Activated B cell treated with CpG ODN at 0.5 μM for 24 hours (primary cell): ENCODE data around the gene FRY. TPM values are rescaled to one million over a fixed set of nuclear protein-coding genes. Genes with fewer than 3 reads are reported as not detected.

ENCODE experiments used
- ATAC-seq: fragments of 200-7000 bp; cut with Tn5 transposase; one replicate; pipeline ENCODE4 v1.10.0; 2021; ENCODE audit warnings: low read depth, mild to moderate bottlenecking, moderate library complexity
- CTCF ChIA-PET: fragments of 350-600 bp; sonication (Branson Sonifier 250); formaldehyde crosslinking; loops from one replicate; lab custom pipeline; 2021; ENCODE audit warnings: antibody characterized with exemption; lab: Charles Lee
- POLR2A ChIA-PET: fragments of 350-600 bp; sonication (Branson Sonifier 250); formaldehyde crosslinking; loops from one replicate; lab custom pipeline; 2021; ENCODE audit warnings: antibody characterized with exemption; lab: Charles Lee
- DNase-seq: peaks from one replicate; pipeline ENCODE4 v3.0.0; 2022
- H3K27ac Mint-ChIP-seq: one replicate; pipeline ENCODE4 v1.8.0; 2020; ENCODE audit warnings: mixed read lengths
- H3K27me3 Mint-ChIP-seq: one replicate; pipeline ENCODE4 v1.8.0; 2021; ENCODE audit warnings: mixed read lengths
- H3K36me3 Mint-ChIP-seq: one replicate; pipeline ENCODE4 v1.8.0; 2021; ENCODE audit warnings: low read depth, mixed read lengths
- H3K4me1 Mint-ChIP-seq: one replicate; pipeline ENCODE4 v1.8.0; 2021; ENCODE audit warnings: mixed read lengths
- H3K4me3 Mint-ChIP-seq: one replicate; pipeline ENCODE4 v1.8.0; 2020; ENCODE audit warnings: mild to moderate bottlenecking, mixed read lengths
- H3K9me3 Mint-ChIP-seq: one replicate; pipeline ENCODE4 v1.8.0; 2020; ENCODE audit warnings: mixed read lengths
- intact Hi-C: fragments of 100-400 bp; cut with micrococcal nuclease; formaldehyde crosslinking; loops from one replicate; pipeline ENCODE4 v1.15.1; 2024
- total RNA-seq: library from RNA; stranded (reverse); gene quantifications from 2 replicates; pipeline ENCODE4 v1.2.3, GENCODE V29; 2022
- TF ChIP-seq, protein P1 (sequence below): fragments of 200-600 bp; IDR thresholded peaks from one replicate; pipeline ENCODE4 v1.8.0; 2022; ENCODE audit warnings: antibody characterized with exemption, mild to moderate bottlenecking

Gene FRY
- total RNA-seq, 1 donor from 2014 or later, result 4.8 TPM

DNA sequence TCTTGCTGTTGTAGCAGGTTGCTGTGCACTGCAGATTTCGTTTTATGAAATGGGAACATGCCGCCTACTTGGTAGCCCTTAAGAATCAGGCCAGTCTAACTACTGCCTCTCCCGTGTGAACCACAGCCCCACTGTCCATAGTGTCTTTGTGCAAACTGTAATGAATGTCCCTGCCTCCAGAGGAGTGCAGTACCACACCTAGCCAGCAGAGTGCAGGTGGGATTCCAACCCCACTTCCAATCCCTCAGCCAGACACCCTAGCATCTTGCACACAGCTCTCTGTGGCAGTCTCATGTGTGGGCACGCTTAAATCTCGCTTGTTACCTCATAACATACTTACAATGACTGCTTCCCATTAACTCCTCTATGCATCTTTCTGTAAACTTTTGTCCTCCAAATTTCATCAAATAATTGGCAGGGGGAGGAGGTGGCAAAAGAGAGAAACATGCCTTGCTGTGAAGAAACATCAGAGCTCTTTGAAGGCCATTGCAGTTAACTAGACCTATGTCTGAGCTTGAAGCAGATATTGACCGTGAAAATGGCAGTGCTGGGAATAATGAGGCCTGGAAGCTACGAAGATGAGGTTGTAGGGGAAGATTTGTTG is 236.4 kb downstream of the FRY start:
- intact Hi-C loops, result loop anchor here (1.0 kb wide), 3 partner anchors 42 to 313 kb away; no protein-coding TSS in a partner anchor
- TF ChIP-seq, protein P1, sequence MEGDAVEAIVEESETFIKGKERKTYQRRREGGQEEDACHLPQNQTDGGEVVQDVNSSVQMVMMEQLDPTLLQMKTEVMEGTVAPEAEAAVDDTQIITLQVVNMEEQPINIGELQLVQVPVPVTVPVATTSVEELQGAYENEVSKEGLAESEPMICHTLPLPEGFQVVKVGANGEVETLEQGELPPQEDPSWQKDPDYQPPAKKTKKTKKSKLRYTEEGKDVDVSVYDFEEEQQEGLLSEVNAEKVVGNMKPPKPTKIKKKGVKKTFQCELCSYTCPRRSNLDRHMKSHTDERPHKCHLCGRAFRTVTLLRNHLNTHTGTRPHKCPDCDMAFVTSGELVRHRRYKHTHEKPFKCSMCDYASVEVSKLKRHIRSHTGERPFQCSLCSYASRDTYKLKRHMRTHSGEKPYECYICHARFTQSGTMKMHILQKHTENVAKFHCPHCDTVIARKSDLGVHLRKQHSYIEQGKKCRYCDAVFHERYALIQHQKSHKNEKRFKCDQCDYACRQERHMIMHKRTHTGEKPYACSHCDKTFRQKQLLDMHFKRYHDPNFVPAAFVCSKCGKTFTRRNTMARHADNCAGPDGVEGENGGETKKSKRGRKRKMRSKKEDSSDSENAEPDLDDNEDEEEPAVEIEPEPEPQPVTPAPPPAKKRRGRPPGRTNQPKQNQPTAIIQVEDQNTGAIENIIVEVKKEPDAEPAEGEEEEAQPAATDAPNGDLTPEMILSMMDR, result peak; percentile 67
- ChIA-PET CTCF (interaction anchor here (0.6 to 1.8 kb wide), 8 partner anchors 9 to 358 kb away, joined by 3 to 10 read pairs (median 4); no protein-coding TSS in a partner anchor), POLR2A (no interaction called here)
- Mint-ChIP-seq H3K36me3 (no peaks in the 10 kb centered on the region), H3K9me3 (no peaks in the 10 kb centered on the region), H3K27me3 (no peaks in the 10 kb centered on the region), H3K4me1 (no peaks in the 10 kb centered on the region), H3K27ac (no peak overlapping the region), H3K4me3 (no peak overlapping the region)
- ATAC-seq (peak; percentile 93), DNase-seq (peak; percentile 22)

DNA sequence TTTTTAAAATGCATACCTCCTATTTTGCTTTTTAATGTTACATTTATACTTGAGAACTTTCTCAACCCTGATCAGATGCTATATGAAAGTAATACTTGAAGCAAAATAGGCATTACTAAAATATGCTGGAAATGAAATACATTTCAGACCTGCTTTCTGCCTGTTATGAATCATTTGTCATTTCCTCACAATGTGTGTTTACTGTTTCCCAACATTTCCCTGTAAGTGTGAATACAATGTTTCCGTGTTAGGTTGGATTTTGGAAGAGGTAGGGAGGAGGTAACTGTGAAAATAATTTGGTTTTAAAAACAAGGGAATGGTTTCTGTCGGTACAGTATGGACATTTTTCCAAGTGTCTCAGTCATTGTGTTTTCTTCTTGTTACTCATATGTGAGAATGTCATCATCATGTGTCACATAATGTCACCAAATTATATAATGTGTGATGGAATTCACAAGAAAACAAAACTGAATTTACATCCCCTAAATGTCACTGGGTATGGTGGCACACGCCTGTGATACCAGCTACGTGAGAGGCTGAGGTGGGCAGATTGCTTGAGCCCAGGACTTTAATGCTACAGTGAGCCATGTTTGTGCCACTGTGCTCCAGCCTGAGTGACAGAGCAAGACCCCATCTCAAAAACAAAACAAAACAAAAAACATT is 240.6 kb downstream of the FRY start:
- intact Hi-C loops, result no loop called here
- H3K4me1 Mint-ChIP-seq, result no peaks in the 10 kb centered on the region
- ATAC-seq, result no peak

DNA sequence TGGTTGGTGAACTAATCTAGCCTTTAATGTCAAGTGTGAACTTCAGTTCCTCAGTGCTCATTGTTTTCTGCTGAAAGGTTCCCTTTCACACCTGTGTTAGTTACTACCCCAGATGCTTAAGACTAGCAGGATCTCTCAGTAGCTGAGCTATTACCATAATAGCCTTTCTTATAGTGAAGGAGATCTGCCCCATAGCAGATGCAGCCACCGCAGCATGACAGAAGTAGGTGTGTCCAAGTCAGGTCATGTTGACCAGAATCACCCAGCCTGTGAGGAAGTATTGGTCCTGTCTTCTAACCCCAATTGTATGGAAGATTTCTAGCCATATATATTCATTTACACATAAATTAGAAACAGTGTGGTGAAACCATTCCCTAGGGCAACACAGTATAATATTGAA is 246.3 kb downstream of the FRY start:
- no peak for DNase-seq
- Mint-ChIP-seq H3K4me3 (no peak overlapping the region), H3K9me3 (no peaks in the 10 kb centered on the region), H3K4me1 (peaks cover 2% of the 10 kb centered on the region), H3K36me3 (peaks cover 5% of the 10 kb centered on the region), H3K27me3 (no peaks in the 10 kb centered on the region), H3K27ac (no peak overlapping the region)
- no peak for ATAC-seq
- POLR2A ChIA-PET, result no interaction called here
- intact Hi-C loops, result no loop called here
- TF ChIP-seq, protein P1, result no peak
- CTCF ChIA-PET, result interaction anchor here (1.8 kb wide), 1 partner anchor 10 kb away, joined by 5 read pairs; no protein-coding TSS in a partner anchor

More for the DNA sequence above, 240.6 kb downstream of the FRY start:
- Mint-ChIP-seq H3K4me3 (no peak overlapping the region), H3K27ac (no peak overlapping the region), H3K9me3 (no peaks in the 10 kb centered on the region), H3K27me3 (no peaks in the 10 kb centered on the region), H3K36me3 (no peaks in the 10 kb centered on the region)
- TF ChIP-seq, protein P1, result no peak
- ChIA-PET CTCF (no interaction called here), POLR2A (no interaction called here)
- no peak for DNase-seq

DNA sequence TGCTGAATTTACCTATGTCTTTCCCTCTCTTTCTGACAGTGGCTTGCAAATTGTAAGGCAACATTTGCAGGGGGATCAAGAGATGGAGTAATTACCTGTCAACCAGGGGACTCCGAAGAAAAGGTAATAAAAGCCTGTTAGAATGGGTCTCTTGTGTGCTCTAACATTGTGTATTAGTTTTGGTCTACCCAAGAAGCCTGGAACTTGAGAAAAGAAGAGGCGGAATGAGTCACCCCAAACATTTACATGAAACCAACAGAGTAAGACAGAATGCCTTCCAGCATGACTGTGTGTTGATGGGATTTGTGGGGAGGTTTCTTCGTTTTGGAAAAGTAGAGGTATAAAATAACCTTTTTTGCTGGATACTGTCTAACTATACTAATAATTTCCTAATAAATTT is 246.9 kb downstream of the FRY start:
- peaks cover 2% of the 10 kb centered on the region for H3K4me1 Mint-ChIP-seq
- DNase-seq, result no peak
- ChIA-PET CTCF (no interaction called here), POLR2A (no interaction called here)
- intact Hi-C loops, result no loop called here
- no peaks in the 10 kb centered on the region for H3K9me3 Mint-ChIP-seq
- peaks cover 5% of the 10 kb centered on the region for H3K36me3 Mint-ChIP-seq
- TF ChIP-seq, protein P1, result no peak
- no peak overlapping the region for H3K4me3 Mint-ChIP-seq
- no peak overlapping the region for H3K27ac Mint-ChIP-seq
- no peaks in the 10 kb centered on the region for H3K27me3 Mint-ChIP-seq
- no peak for ATAC-seq

DNA sequence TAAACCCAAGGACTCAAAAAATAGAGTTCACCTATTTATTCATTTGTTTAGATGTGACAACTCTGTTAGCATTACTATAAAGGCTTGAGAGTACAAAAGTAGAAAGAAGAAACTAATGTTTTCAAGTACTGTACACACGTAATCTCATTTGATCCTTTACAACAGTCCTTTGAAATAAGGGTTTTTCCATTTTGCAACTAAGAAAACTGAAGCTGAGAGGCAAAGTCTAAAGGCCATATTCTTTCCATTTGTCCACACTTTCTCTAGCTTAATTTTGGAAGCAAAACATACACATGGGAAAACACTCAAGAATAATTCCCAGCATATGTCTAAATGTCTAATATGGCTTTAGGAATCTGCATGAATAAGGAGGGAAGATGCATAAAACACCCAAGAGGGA is 249.5 kb downstream of the FRY start:
- intact Hi-C loops, result no loop called here
- H3K27ac Mint-ChIP-seq, result no peak overlapping the region
- ChIA-PET POLR2A (interaction anchor here (0.9 kb wide), 1 partner anchor 35 kb away, joined by 3 read pairs; the partner anchor contains the start of genes BRCA2 and ZAR1L), CTCF (no interaction called here)
- H3K9me3 Mint-ChIP-seq, result no peaks in the 10 kb centered on the region
- H3K27me3 Mint-ChIP-seq, result no peaks in the 10 kb centered on the region
- ATAC-seq (no peak), DNase-seq (no peak)
- H3K4me1 Mint-ChIP-seq, result peaks cover 2% of the 10 kb centered on the region
- H3K4me3 Mint-ChIP-seq, result no peak overlapping the region
- H3K36me3 Mint-ChIP-seq, result peaks cover 5% of the 10 kb centered on the region
- TF ChIP-seq, protein P1, result no peak
